Measurements from ENCODE around the gene HDLBP.

The HDLBP gene

GRCh38 chr2:241190291-241190981, 125.0 kb downstream of the HDLBP start:
- no peak for DNase-seq (ENCODE audit: low read depth)
- H3K4me3 ChIP-seq (ENCODE audit: low read length) = no peak overlapping the region
- TF ChIP-seq, protein P1, sequence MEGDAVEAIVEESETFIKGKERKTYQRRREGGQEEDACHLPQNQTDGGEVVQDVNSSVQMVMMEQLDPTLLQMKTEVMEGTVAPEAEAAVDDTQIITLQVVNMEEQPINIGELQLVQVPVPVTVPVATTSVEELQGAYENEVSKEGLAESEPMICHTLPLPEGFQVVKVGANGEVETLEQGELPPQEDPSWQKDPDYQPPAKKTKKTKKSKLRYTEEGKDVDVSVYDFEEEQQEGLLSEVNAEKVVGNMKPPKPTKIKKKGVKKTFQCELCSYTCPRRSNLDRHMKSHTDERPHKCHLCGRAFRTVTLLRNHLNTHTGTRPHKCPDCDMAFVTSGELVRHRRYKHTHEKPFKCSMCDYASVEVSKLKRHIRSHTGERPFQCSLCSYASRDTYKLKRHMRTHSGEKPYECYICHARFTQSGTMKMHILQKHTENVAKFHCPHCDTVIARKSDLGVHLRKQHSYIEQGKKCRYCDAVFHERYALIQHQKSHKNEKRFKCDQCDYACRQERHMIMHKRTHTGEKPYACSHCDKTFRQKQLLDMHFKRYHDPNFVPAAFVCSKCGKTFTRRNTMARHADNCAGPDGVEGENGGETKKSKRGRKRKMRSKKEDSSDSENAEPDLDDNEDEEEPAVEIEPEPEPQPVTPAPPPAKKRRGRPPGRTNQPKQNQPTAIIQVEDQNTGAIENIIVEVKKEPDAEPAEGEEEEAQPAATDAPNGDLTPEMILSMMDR (conservative IDR thresholded peaks at IDR 0.05; ENCODE audit: low read length) = no peak

- no peak for DNase-seq (ENCODE audit: low read depth)
- no peak overlapping the region for H3K4me3 ChIP-seq (ENCODE audit: low read length)
- TF ChIP-seq, protein P1 (conservative IDR thresholded peaks at IDR 0.05; ENCODE audit: low read length) = no peak
Measured at GRCh38 chr2:241189856-241190201, 125.6 kb downstream of the HDLBP start.

DNA sequence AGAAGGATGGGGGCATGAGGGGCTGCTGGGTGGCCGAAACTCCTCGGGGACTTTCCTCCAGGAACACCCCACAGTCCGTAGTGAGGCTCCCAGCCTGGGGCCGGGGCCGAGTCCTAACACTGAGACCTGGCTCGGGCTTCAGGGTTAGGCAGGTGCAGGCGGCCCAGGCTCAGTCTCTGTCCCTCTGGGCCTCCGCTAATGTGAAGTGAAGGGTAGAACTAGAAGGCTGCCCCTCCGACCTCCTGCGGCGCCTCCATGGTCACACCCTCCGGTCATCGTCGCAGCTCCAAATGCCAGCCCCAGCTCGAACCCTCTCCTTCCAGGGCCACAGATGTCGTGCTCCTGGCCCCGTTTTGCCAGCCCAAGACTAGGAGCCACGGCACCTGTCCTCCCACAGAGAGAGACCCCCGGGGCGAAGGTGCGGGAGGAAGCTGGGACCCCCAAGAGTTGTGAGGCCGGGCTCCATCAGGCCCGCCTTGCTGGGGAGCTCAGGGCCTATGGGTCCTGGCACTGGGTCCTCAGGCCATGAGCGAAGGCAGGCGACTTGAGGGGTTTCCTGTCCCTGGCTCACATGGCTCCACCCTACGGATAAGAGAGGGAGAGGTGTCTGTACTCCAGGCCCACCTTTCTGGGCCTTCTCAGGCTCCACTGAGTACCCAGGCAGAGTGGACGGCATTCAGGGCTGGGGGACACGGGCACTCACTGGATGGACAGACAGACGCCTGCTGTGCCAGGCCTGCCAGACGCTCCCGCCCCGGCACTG, 126.2 kb downstream of the HDLBP start:
- no peak for DNase-seq (ENCODE audit: low read depth)
- TF ChIP-seq, protein P1 (conservative IDR thresholded peaks at IDR 0.05; ENCODE audit: low read length) = no peak
- H3K4me3 ChIP-seq (ENCODE audit: low read length) = no peak overlapping the region

GRCh38 chr2:241188361-241189092, 126.9 kb downstream of the HDLBP start, which contains the start of gene ANO7:
TSS of gene ANO7 (plus strand) at chr2:241188677. CDS start at chr2:241190064, 1,387 bp downstream.
- H3K4me3 ChIP-seq (ENCODE audit: low read length) = no peak within 1 kb of the TSS
- no peak for DNase-seq (ENCODE audit: low read depth)
- TF ChIP-seq, protein P1 (conservative IDR thresholded peaks at IDR 0.05; ENCODE audit: low read length) = no peak

- H3K4me3 ChIP-seq (ENCODE audit: low read length) = no peak overlapping the region
- TF ChIP-seq, protein P1 (conservative IDR thresholded peaks at IDR 0.05; ENCODE audit: low read length) = no peak
- DNase-seq (ENCODE audit: low read depth) = no peak
Measured at GRCh38 chr2:241187918-241188234, 127.6 kb downstream of the HDLBP start.

DNA sequence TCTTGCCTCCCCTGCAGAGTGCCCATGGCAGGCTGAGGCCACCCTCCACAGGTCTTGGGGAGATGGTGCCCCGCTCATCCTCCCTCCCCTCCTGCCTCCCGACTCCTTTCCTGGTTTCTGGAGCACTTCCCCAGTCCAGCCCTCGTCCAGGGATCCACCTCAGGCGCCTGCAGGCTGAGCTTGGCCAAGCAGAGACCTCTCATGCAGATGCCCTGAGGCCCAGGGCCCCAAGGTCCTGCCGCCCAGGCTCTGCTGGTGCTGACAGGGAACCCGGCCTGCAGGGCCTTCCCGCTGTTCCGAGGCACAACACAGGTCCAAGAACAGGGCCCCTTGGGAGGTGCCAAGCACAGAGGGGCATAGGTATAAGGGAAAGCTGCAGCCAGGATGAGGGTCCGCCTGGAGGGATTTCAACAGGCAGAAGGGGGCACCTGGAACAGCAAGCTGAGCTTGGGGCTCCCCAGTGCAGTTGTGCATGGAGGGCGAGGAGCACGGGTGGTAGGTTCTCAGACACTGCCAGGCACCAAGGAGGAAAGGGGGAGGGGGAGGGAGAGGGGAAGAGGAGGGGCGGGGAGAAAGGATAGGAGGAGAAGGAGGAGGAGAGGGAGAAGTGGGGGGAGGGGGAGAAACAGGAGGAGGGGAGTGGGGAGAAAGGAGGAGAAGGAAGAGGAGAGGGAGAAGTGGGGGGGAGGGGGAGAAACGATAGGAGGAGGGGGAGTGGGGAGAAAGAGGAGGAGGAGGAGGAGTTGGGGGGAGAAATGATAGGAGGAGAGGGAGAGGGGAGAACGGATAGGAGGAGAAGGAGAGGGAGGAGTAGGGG, 128.2 kb downstream of the HDLBP start:
- TF ChIP-seq, protein P1 (conservative IDR thresholded peaks at IDR 0.05; ENCODE audit: low read length) = no peak

More for the DNA sequence above, 128.2 kb downstream of the HDLBP start:
- H3K4me3 ChIP-seq (ENCODE audit: low read length) = no peak overlapping the region
- no peak for DNase-seq (ENCODE audit: low read depth)

Data from AG10803 (cell line).